Esophagus mucosa (tissue), 1 donor: Measurements from ENCODE around the gene NEUROG1. TPM values are rescaled to one million over a fixed set of nuclear protein-coding genes. Genes with fewer than 3 reads are reported as not detected.

Source experiments
- ATAC-seq: fragments of 200-7000 bp; cut with Tn5 transposase; one replicate; pipeline ENCODE4 v1.9.1; 2020
- total RNA-seq: library from RNA; stranded (reverse); gene quantifications from one replicate; pipeline ENCODE4 v1.2.4, GENCODE V29; 2023
- donor health status: DM: yes; HTN: yes; CAD: no.

The NEUROG1 gene
- total RNA-seq, 1 donor from 2014 or later: not detected

- ATAC-seq: peak; percentile 58
Observed at GRCh38 chr5:135491552-135492318, 44.0 kb downstream of the NEUROG1 start.

DNA sequence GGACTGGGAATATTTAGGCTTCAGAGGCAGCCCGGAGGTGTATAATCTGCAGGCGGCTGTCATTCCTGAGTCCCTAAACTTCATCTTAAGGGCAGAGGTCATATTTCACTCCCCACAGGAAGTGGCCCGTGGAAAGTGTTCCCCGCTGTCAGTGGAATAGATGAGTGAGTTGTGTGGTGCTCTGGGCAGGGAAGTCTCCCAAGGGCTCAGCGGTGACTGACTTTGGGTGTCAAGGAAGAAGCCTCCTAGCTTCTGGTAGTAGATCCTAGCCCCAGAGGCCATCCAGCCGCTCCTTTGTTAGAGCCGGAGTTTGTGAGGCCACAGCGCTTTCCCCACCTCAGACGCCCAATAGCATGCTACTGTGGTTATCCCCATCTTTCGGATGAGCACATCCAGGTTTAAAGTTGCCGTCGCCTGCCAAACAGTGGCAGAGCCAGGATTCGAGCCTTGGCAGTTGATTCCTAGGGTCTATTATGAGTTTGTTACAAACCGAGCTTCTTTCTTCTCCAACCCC lies 44.7 kb downstream of the NEUROG1 start:
- no peak for ATAC-seq

- ATAC-seq: no peak
Observed at GRCh38 chr5:135490245-135491037, 45.3 kb downstream of the NEUROG1 start.

- no peak for ATAC-seq
Observed at GRCh38 chr5:135489466-135490244, 46.1 kb downstream of the NEUROG1 start.

DNA sequence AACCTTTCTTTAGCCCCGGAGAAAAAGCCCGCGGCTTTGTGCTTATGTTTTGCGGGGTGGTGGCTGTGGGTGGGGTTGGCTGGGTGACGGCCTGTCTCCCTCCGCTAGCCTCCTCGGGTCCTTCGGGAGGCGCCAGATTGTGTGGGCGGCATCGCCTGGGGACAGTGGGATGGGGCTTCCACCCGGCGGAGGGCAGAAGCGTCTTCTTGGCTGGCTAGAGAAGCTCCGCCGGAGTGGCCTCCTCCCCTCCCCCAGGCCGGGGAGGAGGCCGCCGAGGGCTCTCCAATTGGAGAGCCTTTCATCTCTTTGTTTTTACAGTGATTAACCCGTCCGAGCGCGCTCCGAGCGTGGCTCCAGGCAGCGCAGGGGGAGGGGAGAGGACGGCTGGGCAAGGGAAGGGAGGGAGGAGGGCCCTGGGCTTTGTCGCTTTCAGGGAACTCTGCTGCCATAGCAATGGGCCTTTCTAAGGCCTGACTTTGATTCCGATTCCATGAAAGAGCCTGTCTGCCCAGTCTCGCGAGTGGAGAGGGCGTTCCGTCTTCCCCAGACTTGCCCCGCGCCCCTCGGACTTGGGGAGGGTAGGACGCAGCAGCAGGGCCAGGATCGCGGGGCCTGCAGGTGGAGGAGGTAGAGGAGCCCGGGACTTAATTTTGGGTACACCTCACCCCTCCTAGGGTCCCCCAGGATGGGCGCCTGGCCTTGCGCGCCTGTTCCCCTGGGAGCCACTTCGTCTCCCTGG lies 46.9 kb downstream of the NEUROG1 start:
- no peak for ATAC-seq

DNA sequence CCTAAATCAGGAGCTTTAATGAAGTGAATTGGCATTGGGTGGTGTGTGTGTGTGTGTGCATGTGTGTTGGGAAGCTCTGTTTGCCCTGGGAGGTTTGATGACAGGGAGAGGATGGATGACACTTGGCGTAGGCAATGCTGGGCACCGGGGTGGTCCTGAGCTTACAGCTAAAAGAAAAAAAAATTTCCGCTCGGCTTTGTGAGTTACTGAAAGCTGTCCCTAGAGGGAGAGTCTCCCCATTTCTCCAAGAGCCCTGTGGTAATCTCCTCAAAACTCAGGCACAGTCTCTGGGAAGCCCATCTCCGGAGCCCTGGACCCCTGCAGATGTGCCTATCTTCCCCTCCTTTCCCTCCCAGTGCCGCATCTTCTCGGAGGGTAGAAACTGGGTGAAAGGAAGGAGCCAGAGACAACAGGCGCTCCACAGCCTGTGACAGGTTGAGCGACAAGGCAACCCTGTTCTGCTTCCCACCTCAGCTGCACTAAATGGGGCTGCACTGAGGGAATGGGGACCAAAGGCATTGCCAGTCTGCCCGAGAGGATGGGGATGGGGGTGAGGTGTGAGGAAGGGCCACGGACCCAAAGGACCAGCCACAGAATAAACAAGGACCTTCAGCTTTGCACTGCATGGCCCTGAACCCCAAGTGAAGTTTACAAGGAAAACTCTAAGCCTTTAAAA lies 47.8 kb downstream of the NEUROG1 start:
- no peak for ATAC-seq

DNA sequence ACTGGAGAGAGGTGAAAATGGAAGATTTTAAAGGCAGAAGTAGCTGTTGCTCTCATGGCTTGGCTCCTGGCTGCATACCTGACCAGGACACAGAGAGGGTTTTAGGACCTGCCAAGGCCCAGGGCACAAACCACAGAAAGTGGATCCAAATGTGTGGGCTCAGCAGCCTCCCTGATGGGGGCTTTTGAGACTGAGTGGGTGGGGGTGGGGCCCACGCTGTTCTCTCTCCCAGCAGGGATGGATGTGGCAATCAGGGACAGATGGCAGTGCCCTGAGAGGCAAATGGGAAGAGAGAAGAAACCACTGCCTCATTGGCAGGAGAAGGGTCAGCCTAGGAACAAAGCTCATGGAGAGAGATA lies 48.7 kb downstream of the NEUROG1 start:
- ATAC-seq: no peak

DNA sequence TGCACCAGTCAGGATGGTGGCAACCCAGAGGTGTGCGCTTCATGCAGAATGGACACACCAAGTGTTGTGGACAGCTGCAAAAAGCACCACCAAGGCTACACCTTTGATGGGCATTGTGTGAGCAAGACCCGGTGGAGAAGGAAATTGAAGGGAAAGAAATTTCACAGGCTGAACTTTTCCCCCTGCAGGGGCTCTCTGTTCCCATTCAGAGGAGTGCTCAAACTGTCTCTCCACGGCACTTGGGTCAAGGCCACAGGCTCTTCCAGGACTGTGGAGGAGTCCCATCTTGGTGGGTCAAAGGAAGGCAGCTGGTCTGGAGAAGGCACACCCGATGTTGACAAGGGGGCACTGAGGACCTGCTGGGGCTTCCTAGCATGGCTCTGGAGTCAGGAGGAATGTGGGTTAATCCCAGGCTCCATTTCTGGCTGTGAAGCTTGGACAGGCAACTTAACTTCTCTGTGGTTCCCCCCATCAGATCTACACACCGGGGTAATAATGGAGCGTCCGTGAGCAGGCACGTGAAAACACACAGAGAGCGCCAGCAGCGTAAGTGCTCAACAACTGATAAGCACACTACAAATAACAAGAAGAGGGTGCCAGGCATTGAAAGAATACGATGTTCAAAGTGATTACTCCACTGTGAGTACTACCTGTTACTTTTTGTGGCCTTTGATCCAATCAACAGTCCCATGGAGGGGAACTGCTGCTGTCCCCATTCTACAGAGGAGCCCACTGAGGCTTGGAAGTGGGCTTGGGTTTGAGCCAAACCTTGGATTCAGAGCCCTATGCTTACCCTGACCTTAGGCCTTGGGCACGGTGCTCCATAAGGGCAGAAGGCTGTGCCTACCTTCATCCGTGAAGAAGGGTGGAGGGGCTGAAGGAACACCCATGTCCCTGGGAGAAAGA lies 49.4 kb downstream of the NEUROG1 start:
- no peak for ATAC-seq

DNA sequence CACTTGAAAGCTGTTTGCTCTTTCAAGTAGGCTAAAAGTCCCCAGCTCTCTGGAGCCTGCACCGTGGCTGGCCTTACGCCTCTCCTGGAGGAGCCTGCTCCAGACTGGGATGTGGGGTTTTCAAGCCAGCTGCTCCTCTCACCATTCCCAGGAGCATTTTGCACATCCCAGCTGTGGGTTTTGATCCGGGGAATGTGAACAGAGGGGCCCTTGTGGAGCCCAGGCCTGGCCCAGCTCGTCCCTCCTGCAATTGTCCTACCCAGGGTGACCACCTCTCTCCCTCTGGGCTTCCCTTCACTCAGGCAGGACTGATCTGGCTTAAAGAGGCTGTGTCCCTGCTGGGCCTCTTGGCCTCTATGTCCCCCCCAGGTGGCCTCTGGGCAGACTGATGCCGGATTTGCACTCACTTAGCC lies 51.1 kb downstream of the NEUROG1 start:
- no peak for ATAC-seq

Other genes with a start within 250 kb of the NEUROG1 start
- 196 TPM for gene MACROH2A1, start 136.7 kb downstream of the NEUROG1 start, total RNA-seq
- gene DCANP1, start 88.6 kb downstream of the NEUROG1 start, total RNA-seq: not detected
- gene TIFAB, start 83.6 kb downstream of the NEUROG1 start, total RNA-seq: not detected
- 179 TPM for gene CXCL14, start 43.0 kb upstream of the NEUROG1 start, total RNA-seq